IPS-NIHi7 (cell line): ENCODE results near the gene MGA.

Experiments used
- DNase-seq: peaks from one replicate; pipeline ENCODE4 v3.0.0; 2012; ENCODE audit warnings: mixed read lengths; ENCODE audit errors: extremely low spot score

MGA gene

GRCh38 chr15:41806291-41807181 is 146.3 kb downstream of the MGA start:
- peak; percentile 50 for DNase-seq

GRCh38 chr15:41809121-41809520 is 148.9 kb downstream of the MGA start:
- DNase-seq = no peak

GRCh38 chr15:41809526-41810220 is 149.5 kb downstream of the MGA start:
- no peak for DNase-seq

- DNase-seq = no peak
Observed at GRCh38 chr15:41810651-41811431, 150.6 kb downstream of the MGA start.

- peak; percentile 94 for DNase-seq
Observed at GRCh38 chr15:41811432-41812195, 151.4 kb downstream of the MGA start.

- no peak for DNase-seq
Observed at GRCh38 chr15:41812820-41813375, 152.7 kb downstream of the MGA start.

GRCh38 chr15:41813426-41813825 is 153.2 kb downstream of the MGA start:
- DNase-seq = no peak

GRCh38 chr15:41814534-41814933 is 154.3 kb downstream of the MGA start:
- no peak for DNase-seq

GRCh38 chr15:41816788-41817187 is 156.6 kb downstream of the MGA start:
- no peak for DNase-seq

- no peak for DNase-seq
Observed at GRCh38 chr15:41817327-41817726, 157.1 kb downstream of the MGA start.

- no peak for DNase-seq
Observed at GRCh38 chr15:41817781-41818180, 157.6 kb downstream of the MGA start.

- no peak for DNase-seq
Observed at GRCh38 chr15:41819455-41820050, 159.3 kb downstream of the MGA start.

GRCh38 chr15:41820791-41821423 is 160.7 kb downstream of the MGA start:
- DNase-seq = no peak

GRCh38 chr15:41821831-41822230 is 161.6 kb downstream of the MGA start:
- no peak for DNase-seq

GRCh38 chr15:41822471-41822870 is 162.3 kb downstream of the MGA start:
- DNase-seq = no peak
